Fibroblast of skin of left biceps (primary cell): ENCODE measurements around the gene KDM1B.
"Not testable (repeated sequence)": the region's sequence is repeated elsewhere in the genome, so short reads cannot be mapped to it uniquely, and the experiment has no call there.

Experiments
- DNase-seq, 2 experiments: peaks; one replicate each; pipeline ENCODE4 v3.0.0-alpha.2; 2013; ENCODE audit warnings: low read depth in 2 of 2

KDM1B gene

GRCh38 chr6:18189196-18189595, 34.0 kb downstream of the KDM1B start:
- DNase-seq, result no peak

GRCh38 chr6:18192026-18192425, 36.8 kb downstream of the KDM1B start:
- no peak for DNase-seq

GRCh38 chr6:18203786-18204185, 48.6 kb downstream of the KDM1B start:
- no peak for DNase-seq

GRCh38 chr6:18204691-18205090, 49.5 kb downstream of the KDM1B start:
- DNase-seq, result no peak

- DNase-seq, result no peak
These were observed 51.4 kb downstream of the KDM1B start for GRCh38 chr6:18206591-18206990.

GRCh38 chr6:18207438-18207837, 52.2 kb downstream of the KDM1B start:
- DNase-seq, result no peak

- no peak for DNase-seq
These were observed 52.7 kb downstream of the KDM1B start for GRCh38 chr6:18207949-18208348.

- not testable (repeated sequence) for DNase-seq
These were observed 53.6 kb downstream of the KDM1B start for GRCh38 chr6:18208778-18209177.

GRCh38 chr6:18209539-18210197, 54.4 kb downstream of the KDM1B start:
- DNase-seq, result no peak

GRCh38 chr6:18210707-18211106, 55.5 kb downstream of the KDM1B start:
- no peak for DNase-seq

GRCh38 chr6:18211338-18211737, 56.1 kb downstream of the KDM1B start:
- no peak for DNase-seq

GRCh38 chr6:18212231-18212630, 57.0 kb downstream of the KDM1B start:
- no peak for DNase-seq

GRCh38 chr6:18213439-18213838, 58.2 kb downstream of the KDM1B start:
- DNase-seq, result no peak

GRCh38 chr6:18214003-18214402, 58.8 kb downstream of the KDM1B start:
- no peak for DNase-seq

- no peak for DNase-seq
These were observed 60.2 kb downstream of the KDM1B start for GRCh38 chr6:18215436-18215835.

GRCh38 chr6:18216411-18216810, 61.2 kb downstream of the KDM1B start:
- DNase-seq, result peak; percentile 38 to 50

- no peak for DNase-seq
These were observed 63.0 kb downstream of the KDM1B start for GRCh38 chr6:18218233-18218632.

- DNase-seq, result no peak
These were observed 64.4 kb downstream of the KDM1B start for GRCh38 chr6:18219591-18219990.

GRCh38 chr6:18221288-18221615, 66.0 kb downstream of the KDM1B start:
- no peak for DNase-seq

- DNase-seq, result peak; percentile 96 to 97
These were observed 71.4 kb downstream of the KDM1B start for GRCh38 chr6:18226451-18227105.

GRCh38 chr6:18227166-18227565, 71.9 kb downstream of the KDM1B start:
- DNase-seq, result not testable (repeated sequence)

GRCh38 chr6:18228590-18228989, 73.4 kb downstream of the KDM1B start:
- DNase-seq, result not testable (repeated sequence)

GRCh38 chr6:18231856-18232255, 76.6 kb downstream of the KDM1B start:
- not testable (repeated sequence) for DNase-seq

- DNase-seq, result not testable (repeated sequence)
These were observed 78.5 kb downstream of the KDM1B start for GRCh38 chr6:18233770-18234169.
